Kidney epithelial cell (primary cell): ENCODE data around the gene MAPT. TPM values are rescaled to one million over a fixed set of nuclear protein-coding genes. Genes with fewer than 3 reads are reported as not detected.
"Not testable (repeated sequence)": the region's sequence is repeated elsewhere in the genome, so short reads cannot be mapped to it uniquely, and the experiment has no call there.

Source experiments
- DNase-seq: peaks from one replicate; pipeline ENCODE4 v3.0.0-alpha.2; 2010; ENCODE audit warnings: low read depth
- H3K27me3 ChIP-seq: 2 replicates; pipeline ENCODE4 v1.6.0; 2011; ENCODE audit warnings: low read length; ENCODE audit not compliant: control insufficient read depth, insufficient read depth
- H3K36me3 ChIP-seq: 2 replicates; pipeline ENCODE4 v1.5.1; 2011; ENCODE audit warnings: low read length; ENCODE audit not compliant: control insufficient read depth, insufficient read depth
- H3K4me3 ChIP-seq: 2 replicates; pipeline ENCODE4 v1.5.1; 2011; ENCODE audit warnings: low read depth, mild to moderate bottlenecking, control low read depth, low read length
- total RNA-seq: library from RNA; depleted of rRNA; stranded (reverse); fragments of >200 nt; gene quantifications from 2 replicates; pipeline ENCODE4 v1.2.3, GENCODE V29; 2015
- TF ChIP-seq, protein P1 (sequence below): IDR thresholded peaks from 2 replicates; pipeline ENCODE4 v1.5.1; 2011; ENCODE audit warnings: mild to moderate bottlenecking, moderate library complexity, low read length, control low read depth, inconsistent platforms; ENCODE audit not compliant: insufficient read depth, poor library complexity, severe bottlenecking

Gene MAPT
- total RNA-seq, 1 donor from 2014 or later = 0.25 TPM

- TF ChIP-seq, protein P1, sequence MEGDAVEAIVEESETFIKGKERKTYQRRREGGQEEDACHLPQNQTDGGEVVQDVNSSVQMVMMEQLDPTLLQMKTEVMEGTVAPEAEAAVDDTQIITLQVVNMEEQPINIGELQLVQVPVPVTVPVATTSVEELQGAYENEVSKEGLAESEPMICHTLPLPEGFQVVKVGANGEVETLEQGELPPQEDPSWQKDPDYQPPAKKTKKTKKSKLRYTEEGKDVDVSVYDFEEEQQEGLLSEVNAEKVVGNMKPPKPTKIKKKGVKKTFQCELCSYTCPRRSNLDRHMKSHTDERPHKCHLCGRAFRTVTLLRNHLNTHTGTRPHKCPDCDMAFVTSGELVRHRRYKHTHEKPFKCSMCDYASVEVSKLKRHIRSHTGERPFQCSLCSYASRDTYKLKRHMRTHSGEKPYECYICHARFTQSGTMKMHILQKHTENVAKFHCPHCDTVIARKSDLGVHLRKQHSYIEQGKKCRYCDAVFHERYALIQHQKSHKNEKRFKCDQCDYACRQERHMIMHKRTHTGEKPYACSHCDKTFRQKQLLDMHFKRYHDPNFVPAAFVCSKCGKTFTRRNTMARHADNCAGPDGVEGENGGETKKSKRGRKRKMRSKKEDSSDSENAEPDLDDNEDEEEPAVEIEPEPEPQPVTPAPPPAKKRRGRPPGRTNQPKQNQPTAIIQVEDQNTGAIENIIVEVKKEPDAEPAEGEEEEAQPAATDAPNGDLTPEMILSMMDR = peak; percentile 84
- no peak for DNase-seq
Observed at GRCh38 chr17:46002311-46002972, 108.1 kb downstream of the MAPT start.

DNA sequence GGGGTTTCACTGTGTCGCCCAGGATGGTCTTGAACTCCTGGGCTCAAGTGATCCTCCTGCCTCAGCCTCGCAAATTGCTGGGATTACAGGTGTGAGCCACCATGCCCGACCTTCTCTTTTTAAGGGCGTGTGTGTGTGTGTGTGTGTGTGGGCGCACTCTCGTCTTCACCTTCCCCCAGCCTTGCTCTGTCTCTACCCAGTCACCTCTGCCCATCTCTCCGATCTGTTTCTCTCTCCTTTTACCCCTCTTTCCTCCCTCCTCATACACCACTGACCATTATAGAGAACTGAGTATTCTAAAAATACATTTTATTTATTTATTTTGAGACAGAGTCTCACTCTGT, 108.6 kb downstream of the MAPT start:
- DNase-seq = no peak
- Histone ChIP-seq H3K27me3 (no peaks in the 10 kb centered on the region), H3K36me3 (no peaks in the 10 kb centered on the region), H3K4me3 (no peak overlapping the region)
- TF ChIP-seq, protein P1 = no peak

More at GRCh38 chr17:46002311-46002972, 108.1 kb downstream of the MAPT start:
- no peaks in the 10 kb centered on the region for H3K27me3 ChIP-seq
- no peaks in the 10 kb centered on the region for H3K36me3 ChIP-seq
- no peak overlapping the region for H3K4me3 ChIP-seq

DNA sequence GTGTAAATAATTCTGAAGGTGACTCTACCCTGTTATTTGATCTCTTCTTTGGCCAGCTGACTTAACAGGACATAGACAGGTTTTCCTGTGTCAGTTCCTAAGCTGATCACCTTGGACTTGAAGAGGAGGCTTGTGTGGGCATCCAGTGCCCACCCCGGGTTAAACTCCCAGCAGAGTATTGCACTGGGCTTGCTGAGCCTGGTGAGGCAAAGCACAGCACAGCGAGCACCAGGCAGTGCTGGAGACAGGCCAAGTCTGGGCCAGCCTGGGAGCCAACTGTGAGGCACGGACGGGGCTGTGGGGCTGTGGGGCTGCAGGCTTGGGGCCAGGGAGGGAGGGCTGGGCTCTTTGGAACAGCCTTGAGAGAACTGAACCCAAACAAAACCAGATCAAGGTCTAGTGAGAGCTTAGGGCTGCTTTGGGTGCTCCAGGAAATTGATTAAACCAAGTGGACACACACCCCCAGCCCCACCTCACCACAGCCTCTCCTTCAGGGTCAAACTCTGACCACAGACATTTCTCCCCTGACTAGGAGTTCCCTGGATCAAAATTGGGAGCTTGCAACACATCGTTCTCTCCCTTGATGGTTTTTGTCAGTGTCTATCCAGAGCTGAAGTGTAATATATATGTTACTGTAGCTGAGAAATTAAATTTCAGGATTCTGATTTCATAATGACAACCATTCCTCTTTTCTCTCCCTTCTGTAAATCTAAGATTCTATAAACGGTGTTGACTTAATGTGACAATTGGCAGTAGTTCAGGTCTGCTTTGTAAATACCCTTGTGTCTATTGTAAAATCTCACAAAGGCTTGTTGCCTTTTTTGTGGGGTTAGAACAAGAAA, 109.8 kb downstream of the MAPT start:
- Histone ChIP-seq H3K4me3 (no peak overlapping the region), H3K36me3 (no peaks in the 10 kb centered on the region), H3K27me3 (no peaks in the 10 kb centered on the region)
- no peak for DNase-seq
- TF ChIP-seq, protein P1 = no peak

GRCh38 chr17:46006082-46006481, 111.7 kb downstream of the MAPT start:
- H3K36me3 ChIP-seq, H3K4me3 ChIP-seq: not testable (repeated sequence)

DNA sequence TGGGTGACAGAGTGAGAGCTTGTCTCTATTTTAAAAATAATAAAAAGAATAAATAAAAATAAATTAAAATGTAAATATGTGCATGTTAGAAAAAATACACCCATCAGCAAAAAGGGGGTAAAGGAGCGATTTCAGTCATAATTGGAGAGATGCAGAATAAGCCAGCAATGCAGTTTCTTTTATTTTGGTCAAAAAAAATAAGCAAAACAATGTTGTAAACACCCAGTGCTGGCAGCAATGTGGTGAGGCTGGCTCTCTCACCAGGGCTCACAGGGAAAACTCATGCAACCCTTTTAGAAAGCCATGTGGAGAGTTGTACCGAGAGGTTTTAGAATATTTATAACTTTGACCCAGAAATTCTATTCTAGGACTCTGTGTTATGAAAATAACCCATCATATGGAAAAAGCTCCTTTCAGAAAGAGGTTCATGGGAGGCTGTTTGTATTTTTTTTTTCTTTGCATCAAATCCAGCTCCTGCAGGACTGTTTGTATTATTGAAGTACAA, 113.2 kb downstream of the MAPT start:
- TF ChIP-seq, protein P1 = no peak
- DNase-seq = no peak
- Histone ChIP-seq H3K36me3 (no peaks in the 10 kb centered on the region), H3K27me3 (peaks cover 3% of the 10 kb centered on the region), H3K4me3 (no peak overlapping the region)

More at GRCh38 chr17:46006082-46006481, 111.7 kb downstream of the MAPT start:
- DNase-seq, H3K27me3 ChIP-seq: not testable (repeated sequence)

GRCh38 chr17:46008591-46008990, 114.2 kb downstream of the MAPT start:
- TF ChIP-seq, protein P1 = no peak
- H3K36me3 ChIP-seq = no peaks in the 10 kb centered on the region
- no peak overlapping the region for H3K4me3 ChIP-seq
- peaks cover 3% of the 10 kb centered on the region for H3K27me3 ChIP-seq
- DNase-seq = no peak
